ENCODE data around the gene COL5A3.

Gene COL5A3

DNA sequence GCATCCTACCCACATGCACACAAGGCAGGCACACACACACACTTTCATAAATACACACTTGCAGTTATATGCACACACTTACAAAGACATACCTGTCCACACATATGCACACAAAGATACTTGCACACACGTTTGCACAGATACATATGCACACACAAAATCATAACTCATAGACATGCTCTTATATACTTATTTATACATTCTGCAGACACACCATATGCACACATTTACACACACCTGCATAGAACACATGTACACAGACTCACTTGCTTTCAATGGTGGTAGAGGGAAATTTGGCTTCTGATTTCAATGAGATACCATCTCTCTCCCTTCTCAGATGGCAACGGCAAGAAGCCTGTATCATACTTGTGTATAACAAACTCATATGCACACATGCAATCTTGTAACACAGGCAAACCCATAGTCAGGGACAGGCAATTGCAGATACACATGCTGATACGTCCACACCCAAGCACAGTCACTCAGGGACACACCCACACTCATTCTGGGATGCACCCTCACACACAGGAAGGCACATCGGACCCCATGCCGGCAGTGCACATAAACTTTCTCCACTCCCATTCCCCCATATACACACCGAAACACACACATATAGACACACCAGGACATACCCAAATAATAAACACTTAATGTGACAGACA, 98.6 kb downstream of the COL5A3 start:
- no peak for DNase-seq (ENCODE audit: low read depth)
- H3K4me3 ChIP-seq (ENCODE audit: low read depth, low read length): no peak overlapping the region
- TF ChIP-seq MYC (IDR thresholded peaks at IDR 0.05; ENCODE audit: low read depth, low read length): no peak
- no peak for TF ChIP-seq POLR2A (IDR thresholded peaks at IDR 0.05; ENCODE audit: extremely low read depth, insufficient read length)
- TF ChIP-seq, protein P1, sequence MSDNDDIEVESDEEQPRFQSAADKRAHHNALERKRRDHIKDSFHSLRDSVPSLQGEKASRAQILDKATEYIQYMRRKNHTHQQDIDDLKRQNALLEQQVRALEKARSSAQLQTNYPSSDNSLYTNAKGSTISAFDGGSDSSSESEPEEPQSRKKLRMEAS (IDR thresholded peaks at IDR 0.05; ENCODE audit: low read depth, low read length): no peak

- no peak overlapping the region for H3K4me3 ChIP-seq (ENCODE audit: low read depth, low read length)
- TF ChIP-seq POLR2A (IDR thresholded peaks at IDR 0.05; ENCODE audit: extremely low read depth, insufficient read length) (no peak), MYC (IDR thresholded peaks at IDR 0.05; ENCODE audit: low read depth, low read length) (no peak), CTCF (IDR thresholded peaks at IDR 0.05; ENCODE audit: low read depth, low read length) (no peak)
- TF ChIP-seq, protein P1 (IDR thresholded peaks at IDR 0.05; ENCODE audit: low read depth, low read length): no peak
- DNase-seq (ENCODE audit: low read depth): no peak
These were observed 99.7 kb downstream of the COL5A3 start for GRCh38 chr19:9910625-9911024.

Data from NB4 (cell line).